K562 (cell line): ENCODE measurements around the gene SLCO2B1. TPM values are rescaled to one million over a fixed set of nuclear protein-coding genes. Genes with fewer than 3 reads are reported as not detected.

Source experiments
- ARHGAP35 ChIP-seq: fragments of 450-650 bp; IDR thresholded peaks from 2 replicates; pipeline ENCODE4 v1.6.1; 2018; ENCODE audit not compliant: partially characterized antibody
- CBX3 ChIP-seq, 2 experiments: IDR thresholded peaks; 1 replicate in 1 of 2; 2 replicates in 1 of 2; pipeline ENCODE4 v1.6.1; 2012; ENCODE audit warnings: inconsistent platforms in 2 of 2, low read length in 2 of 2, borderline replicate concordance in 1 of 2, control low read depth in 1 of 2
- COPS2 ChIP-seq: fragments of 450-650 bp; conservative IDR thresholded peaks from 2 replicates; pipeline ENCODE4 v1.6.1; 2016; ENCODE audit warnings: mild to moderate bottlenecking, moderate library complexity
- E2F5 ChIP-seq: sonication (generic); formaldehyde crosslinking; IDR thresholded peaks from 2 replicates; pipeline ENCODE4 v1.8.0; 2022; ENCODE audit warnings: mild to moderate bottlenecking, missing genetic modification reagents
- EP400 ChIP-seq: fragments of 450-650 bp; IDR thresholded peaks from 2 replicates; pipeline ENCODE4 v1.6.1; 2017; ENCODE audit warnings: antibody characterized with exemption, mild to moderate bottlenecking, moderate library complexity
- HSF4 ChIP-seq: fragments of 250-450 bp; sonication (Bioruptor Pico); IDR thresholded peaks from 2 replicates; pipeline ENCODE4 v2.1.2; 2022; ENCODE audit warnings: mild to moderate bottlenecking, moderate library complexity, borderline replicate concordance
- MAZ ChIP-seq, 2 experiments: fragments of 450-650 bp in 1 of 2; sonication (generic) in 1 of 2; formaldehyde crosslinking; IDR thresholded peaks in 1 of 2; conservative IDR thresholded peaks in 1 of 2; 2 replicates each; pipeline versions ENCODE4 v1.4.0 to v1.5.0; 2020; ENCODE audit warnings: mild to moderate bottlenecking in 1 of 2, missing genetic modification reagents in 1 of 2
- NBN ChIP-seq: fragments of 450-650 bp; IDR thresholded peaks from 2 replicates; pipeline ENCODE4 v1.6.1; 2016; ENCODE audit warnings: low read depth, mild to moderate bottlenecking
- NCOA6 ChIP-seq: fragments of 450-650 bp; IDR thresholded peaks from 2 replicates; pipeline ENCODE4 v1.6.1; 2017; ENCODE audit warnings: mild to moderate bottlenecking
- NELFE ChIP-seq: IDR thresholded peaks from 2 replicates; pipeline ENCODE4 v1.6.1; 2011; ENCODE audit warnings: mild to moderate bottlenecking; ENCODE audit not compliant: insufficient read depth, insufficient read length
- RCOR1 ChIP-seq, 2 experiments: IDR thresholded peaks; 2 replicates each; pipeline ENCODE4 v1.6.1; 2012; ENCODE audit warnings: low read depth in 2 of 2, low read length in 2 of 2, borderline replicate concordance in 1 of 2, improper control_type of control experiment in 1 of 2
- SIN3B ChIP-seq: fragments of 450-650 bp; IDR thresholded peaks from 2 replicates; pipeline ENCODE4 v1.6.1; 2017; ENCODE audit warnings: low read depth, mild to moderate bottlenecking, moderate library complexity
- SRF ChIP-seq, 2 experiments: fragments of 250-450, 450-650 bp in 1 of 2; sonication (Bioruptor Pico) in 1 of 2; sonication (generic) in 1 of 2; formaldehyde crosslinking; IDR thresholded peaks; 2 replicates each; pipeline versions ENCODE4 v1.5.0 to v1.5.1; 2020 to 2022; ENCODE audit warnings: mild to moderate bottlenecking in 1 of 2, missing genetic modification reagents in 1 of 2
- SRSF9 ChIP-seq: fragments of 200-400 bp; formaldehyde crosslinking; IDR thresholded peaks from 2 replicates; pipeline ENCODE4 v1.6.1; 2017; ENCODE audit warnings: low read depth, low read length, borderline replicate concordance
- STAT6 ChIP-seq: sonication (generic); formaldehyde crosslinking; IDR thresholded peaks from 2 replicates; pipeline ENCODE4 v1.8.1; 2023; ENCODE audit warnings: mild to moderate bottlenecking, missing genetic modification reagents
- TAF15 ChIP-seq: fragments of 200-400 bp; formaldehyde crosslinking; IDR thresholded peaks from 2 replicates; pipeline ENCODE4 v1.6.1; 2017; ENCODE audit warnings: mild to moderate bottlenecking, low read depth, low read length, moderate library complexity
- XRCC3 ChIP-seq: fragments of 450-650 bp; IDR thresholded peaks from 2 replicates; pipeline ENCODE4 v1.6.1; 2017; ENCODE audit warnings: mild to moderate bottlenecking, moderate library complexity
- ZNF212 ChIP-seq: fragments of 450-650 bp; formaldehyde crosslinking; IDR thresholded peaks from 2 replicates; pipeline ENCODE4 v1.4.0; 2020; ENCODE audit warnings: mild to moderate bottlenecking
- ZNF609 ChIP-seq: sonication (generic); formaldehyde crosslinking; IDR thresholded peaks from 2 replicates; pipeline ENCODE4 v1.8.1; 2023; ENCODE audit warnings: missing genetic modification reagents, mild to moderate bottlenecking, borderline replicate concordance
- ZZZ3 ChIP-seq: fragments of 450-650 bp; IDR thresholded peaks from 2 replicates; pipeline ENCODE4 v1.6.1; 2016; ENCODE audit warnings: antibody characterized with exemption, mild to moderate bottlenecking, moderate library complexity
- polyA plus RNA-seq, 8 experiments: library from polyadenylated mRNA; depleted of rRNA in 4 of 8; stranded (reverse) in 5 of 8; unstranded in 3 of 8; fragments of >200 nt; fragmentation: Nextera tagmentation in 2 of 8; fragmentation: Illumina TruSeq in 1 of 8; extraction: Ambion mirVana in 2 of 8; extraction: Trizol in 1 of 8; gene quantifications; 2 replicates each; pipeline versions ENCODE4 v1.2.1 to v1.2.3, GENCODE V29; 2011 to 2014; ENCODE audit warnings: inconsistent platforms in 1 of 8, missing spikeins in 1 of 8
- total RNA-seq, 7 experiments: library from RNA; depleted of rRNA in 6 of 7; stranded (reverse); fragments of >200 nt in 6 of 7; fragmentation: Illumina TruSeq in 2 of 7; extraction: Trizol in 2 of 7; gene quantifications; 2 replicates each; pipeline versions ENCODE4 v1.2.1 to v1.2.3, GENCODE V29; 2011 to 2021; ENCODE audit warnings: low replicate concordance in 1 of 7

SLCO2B1 gene
- total and polyA plus RNA-seq, 9 of the 15 experiments (the other 6 are each of a cell fraction or from before 2014, with no cell fraction given), result 0.70 to 14.7 (median 7.6) TPM

- TF ChIP-seq MAZ (CRISPR knock-in tag; conservative IDR thresholded peaks at IDR 0.05 in 1 of 2, IDR thresholded peaks at IDR 0.05 in 1 of 2) (peak; percentile 24 to 72; a peak in 1 of 4 replicates), NELFE (no peak), SIN3B (no peak), CBX3 (IDR thresholded peaks at IDR 0.05; ENCODE audit: borderline replicate concordance in 1 of 2, low read length in 2 of 2) (0 out of 3 replicates have a peak, but pooled peaks of 1 of the 2 experiments have one; percentile 38), ZNF212 (CRISPR knock-in tag) (no peak), COPS2 (no peak), E2F5 (CRISPR knock-in tag) (no peak), EP400 (no peak), SRF (CRISPR knock-in tag; IDR thresholded peaks at IDR 0.05) (no peak), HSF4 (CRISPR knock-in tag) (no peak), NCOA6 (no peak), NBN (no peak), SRSF9 (no peak), XRCC3 (no peak), ZNF609 (CRISPR knock-in tag) (no peak), TAF15 (no peak), ZZZ3 (no peak), ARHGAP35 (no peak), STAT6 (CRISPR knock-in tag) (no peak), RCOR1 (IDR thresholded peaks at IDR 0.05; ENCODE audit: borderline replicate concordance in 1 of 2, low read depth in 2 of 2, low read length in 2 of 2) (peak in 1 of 2 experiments; percentile 58; a peak in 1 of 4 replicates)
These were observed 10.4 kb upstream of the SLCO2B1 start (continued) for GRCh38 chr11:75140269-75141138.
